ENCODE results near the gene GNAZ. TPM values are rescaled to one million over a fixed set of nuclear protein-coding genes. Genes with fewer than 3 reads are reported as not detected.

The GNAZ gene
- total RNA-seq, 5 donors from 2014 or later (not counting 1 experiment from before 2014, with no cell fraction given): 0.70 to 1.4 (median 1.3) TPM

DNA sequence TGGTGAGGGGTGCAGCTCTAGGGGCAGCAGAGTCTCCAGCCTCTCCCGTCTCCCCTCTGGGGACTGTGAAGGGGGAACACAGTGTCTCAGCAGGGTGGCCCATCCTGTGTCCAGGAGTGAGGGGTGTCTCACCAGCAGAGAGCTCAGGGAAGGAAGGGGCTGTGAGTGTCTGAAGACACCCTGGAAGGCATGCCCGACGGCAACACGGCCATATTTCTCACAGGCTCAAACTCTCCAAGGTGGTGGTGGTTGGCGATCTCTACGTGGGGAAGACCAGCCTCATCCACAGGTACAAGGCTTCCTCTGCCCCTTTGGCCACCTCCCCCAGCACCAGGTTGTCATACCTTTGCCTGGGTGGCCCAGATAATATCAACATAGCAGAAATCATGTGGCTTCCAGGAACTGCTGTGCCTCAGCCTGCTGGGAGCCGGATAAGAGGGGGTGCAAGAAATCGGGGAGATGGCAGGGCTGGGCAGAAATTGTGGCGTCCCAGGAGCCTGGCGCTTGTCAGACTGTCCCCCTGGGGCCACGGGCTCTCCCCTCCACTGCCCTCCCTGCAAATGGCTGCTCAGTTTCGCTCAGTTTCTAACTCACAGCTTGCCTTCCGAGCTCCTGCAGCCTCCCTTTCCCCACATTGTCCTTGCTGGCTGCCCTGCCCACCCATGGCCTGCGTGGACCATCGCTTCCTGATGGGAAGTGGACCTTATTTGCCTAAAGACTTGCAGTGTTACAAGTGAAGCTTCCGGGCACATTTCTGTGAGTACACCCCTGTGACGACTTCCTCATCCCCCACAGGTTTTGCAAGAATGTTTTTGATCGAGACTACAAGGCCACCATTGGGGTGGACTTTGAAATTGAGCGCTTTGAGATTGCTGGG lies 82.2 kb downstream of the GNAZ start:
- H3K36me3 ChIP-seq (ENCODE audit: control insufficient read depth in 2 of 2, extremely low read depth in 1 of 2, insufficient read depth in 1 of 2, low read length in 1 of 2): no peaks in the 10 kb centered on the region
- no peak overlapping the region for H3K4me3 ChIP-seq (ENCODE audit: control insufficient read depth in 1 of 2, extremely low read depth in 1 of 2, low read length in 1 of 2)
- POLR2A ChIA-PET: no interaction called here
- Mint-ChIP-seq H3K9me3 (no peaks in the 10 kb centered on the region), H3K27ac (peak overlapping the region; percentile 76 to 85), H3K4me3 (peak overlapping the region in 1 of 3 donors; percentile 40), H3K36me3 (no peaks in the 10 kb centered on the region), H3K27me3 (no peaks in the 10 kb centered on the region), H3K4me1 (peaks cover 10 to 20% (median 16%) of the 10 kb centered on the region in 3 donors)
- no peaks in the 10 kb centered on the region for H3K27me3 ChIP-seq (replicated peaks in 1 of 2; ENCODE audit: control insufficient read depth in 2 of 2, extremely low read depth in 1 of 2, insufficient read depth in 2 of 2, low read length in 1 of 2)
- peak overlapping the region; percentile 43 for H3K27ac ChIP-seq (ENCODE audit: low read length)
- ATAC-seq (replicated peaks in 1 of 4): peak in 2 of 4 experiments; percentile 38 to 40
- CTCF ChIA-PET: interaction anchor here in 1 of 2 donors (0.8 kb wide), 1 partner anchor 23 kb away, joined by 3 read pairs; no protein-coding TSS in a partner anchor
- WGBS (ENCODE audit: insufficient coverage): 80% methylated on average over 8 of the region's 19 CpGs
- no peak for DNase-seq
- peaks cover 12 to 21% of the 10 kb centered on the region in 2 experiments for H3K4me1 ChIP-seq (ENCODE audit: control insufficient read depth in 1 of 2, extremely low read depth in 1 of 2, insufficient read depth in 2 of 2, low read length in 2 of 2)
- no peaks in the 10 kb centered on the region for H3K9me3 ChIP-seq

DNA sequence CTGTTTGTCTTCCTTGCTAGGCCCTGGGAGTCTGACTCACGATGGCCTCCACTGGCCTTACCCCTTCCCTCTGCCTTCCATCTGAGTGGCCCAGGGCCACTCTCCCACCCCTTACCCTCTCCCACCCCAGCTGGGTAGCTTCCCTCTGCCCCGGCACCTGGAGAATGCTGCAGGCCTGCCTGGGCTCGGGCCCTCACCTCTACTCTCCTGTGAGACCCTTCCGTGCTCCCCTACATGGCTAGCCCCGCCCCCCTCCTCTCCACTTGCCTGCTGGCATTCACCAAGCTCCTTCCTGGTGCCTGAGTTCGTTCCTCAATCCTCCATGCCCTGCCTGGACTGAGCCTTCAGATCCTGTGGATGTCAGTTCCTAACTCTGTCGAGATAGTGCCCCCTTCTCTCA lies 83.7 kb downstream of the GNAZ start:
- no peak for DNase-seq
- WGBS (ENCODE audit: insufficient coverage): 96% methylated on average over 5 of the region's 7 CpGs
- no peaks in the 10 kb centered on the region for H3K27me3 ChIP-seq (replicated peaks in 1 of 2; ENCODE audit: control insufficient read depth in 2 of 2, extremely low read depth in 1 of 2, insufficient read depth in 2 of 2, low read length in 1 of 2)

DNA sequence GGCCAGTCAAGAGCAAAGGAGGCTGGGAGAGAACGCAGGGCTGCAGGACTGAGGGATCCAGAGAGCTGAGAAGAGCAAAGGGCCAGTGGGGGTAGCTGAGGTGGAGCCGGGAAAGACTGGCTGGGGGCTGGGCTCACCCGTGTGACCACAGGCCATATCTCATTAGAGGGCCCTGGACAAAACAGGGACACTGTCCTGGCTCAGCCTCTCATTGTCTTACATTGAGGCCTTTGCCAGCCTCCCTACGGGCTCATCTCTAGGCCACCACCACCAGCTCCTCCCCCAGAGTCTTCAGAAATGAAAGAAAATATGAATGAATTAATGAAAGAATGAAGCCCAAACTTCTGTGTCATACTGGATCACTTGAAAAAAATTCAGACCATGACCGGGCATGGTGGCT lies 84.1 kb downstream of the GNAZ start:
- CTCF ChIA-PET: no interaction called here

More for the DNA sequence above, 83.7 kb downstream of the GNAZ start:
- Histone ChIP-seq H3K36me3 (ENCODE audit: control insufficient read depth in 2 of 2, extremely low read depth in 1 of 2, insufficient read depth in 1 of 2, low read length in 1 of 2) (peaks cover 0 to under 1% of the 10 kb centered on the region in 2 donors), H3K4me1 (ENCODE audit: control insufficient read depth in 1 of 2, extremely low read depth in 1 of 2, insufficient read depth in 2 of 2, low read length in 2 of 2) (peaks cover 12 to 21% of the 10 kb centered on the region in 2 experiments), H3K4me3 (ENCODE audit: control insufficient read depth in 1 of 2, extremely low read depth in 1 of 2, low read length in 1 of 2) (no peak overlapping the region), H3K9me3 (no peaks in the 10 kb centered on the region), H3K27ac (ENCODE audit: low read length) (no peak overlapping the region)
- no peaks in the 10 kb centered on the region for H3K36me3 Mint-ChIP-seq
- peaks cover 10 to 20% (median 16%) of the 10 kb centered on the region in 3 donors for H3K4me1 Mint-ChIP-seq
- H3K4me3 Mint-ChIP-seq: peak overlapping the region in 1 of 3 donors; percentile 40
- no peaks in the 10 kb centered on the region for H3K27me3 Mint-ChIP-seq
- ATAC-seq (replicated peaks in 1 of 4): no peak
- no peaks in the 10 kb centered on the region for H3K9me3 Mint-ChIP-seq
- H3K27ac Mint-ChIP-seq: no peak overlapping the region
- CTCF ChIA-PET: interaction anchor here (0.6 to 0.7 kb wide), 3 partner anchors 16 to 354 kb away, joined by 3 to 5 read pairs (median 3); no protein-coding TSS in a partner anchor
- POLR2A ChIA-PET: interaction anchor here (0.6 kb wide), 3 partner anchors 9 to 16 kb away, joined by 7 to 10 read pairs (median 7); partner anchors contain the start of gene RSPH14 (in 1 of the 2)

DNA sequence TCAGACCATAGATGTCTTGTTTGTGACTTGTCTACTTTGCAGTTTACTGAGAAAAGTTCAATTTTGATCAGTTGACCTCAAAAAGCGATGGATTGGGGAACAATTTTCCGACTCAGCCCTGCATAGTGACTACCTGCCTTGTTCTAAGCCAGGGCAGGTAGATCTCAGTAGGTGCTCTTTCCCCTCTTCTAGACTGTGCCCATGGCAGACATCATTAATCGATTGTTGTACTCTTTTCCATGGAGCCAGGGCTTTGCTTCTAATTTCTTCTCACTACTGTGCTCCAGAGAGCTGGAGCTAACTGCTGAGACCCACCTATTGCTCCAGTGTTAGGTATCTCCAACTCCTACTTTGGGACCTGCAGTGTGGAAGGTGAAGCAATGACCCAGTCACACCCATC lies 84.8 kb downstream of the GNAZ start:
- peaks cover 0 to 2% of the 10 kb centered on the region in 2 donors for H3K36me3 ChIP-seq (ENCODE audit: control insufficient read depth in 2 of 2, extremely low read depth in 1 of 2, insufficient read depth in 1 of 2, low read length in 1 of 2)
- Mint-ChIP-seq H3K4me1 (peaks cover 10 to 20% (median 16%) of the 10 kb centered on the region in 3 donors), H3K9me3 (no peaks in the 10 kb centered on the region), H3K27me3 (no peaks in the 10 kb centered on the region), H3K27ac (no peak overlapping the region), H3K36me3 (no peaks in the 10 kb centered on the region), H3K4me3 (no peak overlapping the region)
- no peak for ATAC-seq (replicated peaks in 1 of 4)
- no peak overlapping the region for H3K4me3 ChIP-seq (ENCODE audit: control insufficient read depth in 1 of 2, extremely low read depth in 1 of 2, low read length in 1 of 2)
- CTCF ChIA-PET: no interaction called here
- H3K27ac ChIP-seq (ENCODE audit: low read length): no peak overlapping the region
- H3K27me3 ChIP-seq (replicated peaks in 1 of 2; ENCODE audit: control insufficient read depth in 2 of 2, extremely low read depth in 1 of 2, insufficient read depth in 2 of 2, low read length in 1 of 2): no peaks in the 10 kb centered on the region
- DNase-seq: no peak
- WGBS (ENCODE audit: insufficient coverage): 86% methylated on average over 3 of the region's 3 CpGs
- POLR2A ChIA-PET: no interaction called here
- H3K9me3 ChIP-seq: no peaks in the 10 kb centered on the region
- peaks cover 12 to 21% of the 10 kb centered on the region in 2 experiments for H3K4me1 ChIP-seq (ENCODE audit: control insufficient read depth in 1 of 2, extremely low read depth in 1 of 2, insufficient read depth in 2 of 2, low read length in 2 of 2)

More for the DNA sequence above, 84.1 kb downstream of the GNAZ start:
- no peak for ATAC-seq (replicated peaks in 1 of 4)
- no peak overlapping the region for H3K4me3 Mint-ChIP-seq
- H3K9me3 Mint-ChIP-seq: no peaks in the 10 kb centered on the region
- no peak overlapping the region for H3K4me3 ChIP-seq (ENCODE audit: control insufficient read depth in 1 of 2, extremely low read depth in 1 of 2, low read length in 1 of 2)
- H3K4me1 Mint-ChIP-seq: peaks cover 10 to 20% (median 16%) of the 10 kb centered on the region in 3 donors
- WGBS (ENCODE audit: insufficient coverage): 92% methylated on average over 2 of the region's 5 CpGs
- peaks cover 12 to 21% of the 10 kb centered on the region in 2 experiments for H3K4me1 ChIP-seq (ENCODE audit: control insufficient read depth in 1 of 2, extremely low read depth in 1 of 2, insufficient read depth in 2 of 2, low read length in 2 of 2)
- no peaks in the 10 kb centered on the region for H3K27me3 ChIP-seq (replicated peaks in 1 of 2; ENCODE audit: control insufficient read depth in 2 of 2, extremely low read depth in 1 of 2, insufficient read depth in 2 of 2, low read length in 1 of 2)
- no peak overlapping the region for H3K27ac Mint-ChIP-seq
- POLR2A ChIA-PET: no interaction called here
- no peaks in the 10 kb centered on the region for H3K36me3 Mint-ChIP-seq
- no peak for DNase-seq
- no peak overlapping the region for H3K27ac ChIP-seq (ENCODE audit: low read length)
- H3K27me3 Mint-ChIP-seq: no peaks in the 10 kb centered on the region
- no peaks in the 10 kb centered on the region for H3K9me3 ChIP-seq
- peaks cover 0 to 2% of the 10 kb centered on the region in 2 donors for H3K36me3 ChIP-seq (ENCODE audit: control insufficient read depth in 2 of 2, extremely low read depth in 1 of 2, insufficient read depth in 1 of 2, low read length in 1 of 2)

DNA sequence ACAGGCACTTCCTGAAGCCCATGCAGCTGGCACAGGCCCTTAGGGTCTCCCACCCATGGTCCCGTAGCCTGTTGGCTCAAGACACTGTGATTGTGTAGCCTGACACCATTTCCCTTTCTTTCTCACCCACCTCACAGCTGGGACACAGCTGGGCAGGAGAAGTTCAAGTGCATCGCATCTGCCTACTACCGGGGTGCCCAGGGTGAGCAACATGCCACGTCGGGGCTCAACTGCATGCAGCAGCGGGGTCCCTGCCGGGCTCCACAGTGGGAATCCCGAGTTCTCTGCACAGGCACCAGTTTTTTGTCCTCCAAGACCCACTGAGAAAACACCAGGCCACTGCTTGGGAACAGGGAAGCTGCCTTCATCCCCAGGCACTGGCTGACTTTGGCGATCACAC lies 85.5 kb downstream of the GNAZ start:
- H3K4me1 Mint-ChIP-seq: peaks cover 10 to 20% (median 16%) of the 10 kb centered on the region in 3 donors
- peaks cover 0 to 2% of the 10 kb centered on the region in 2 donors for H3K36me3 ChIP-seq (ENCODE audit: control insufficient read depth in 2 of 2, extremely low read depth in 1 of 2, insufficient read depth in 1 of 2, low read length in 1 of 2)
- CTCF ChIA-PET: no interaction called here
- H3K4me3 ChIP-seq (ENCODE audit: control insufficient read depth in 1 of 2, extremely low read depth in 1 of 2, low read length in 1 of 2): no peak overlapping the region
- H3K27me3 Mint-ChIP-seq: no peaks in the 10 kb centered on the region
- POLR2A ChIA-PET: no interaction called here
- no peaks in the 10 kb centered on the region for H3K9me3 Mint-ChIP-seq
- peaks cover 12 to 21% of the 10 kb centered on the region in 2 experiments for H3K4me1 ChIP-seq (ENCODE audit: control insufficient read depth in 1 of 2, extremely low read depth in 1 of 2, insufficient read depth in 2 of 2, low read length in 2 of 2)
- no peak overlapping the region for H3K27ac Mint-ChIP-seq
- H3K27ac ChIP-seq (ENCODE audit: low read length): no peak overlapping the region
- no peaks in the 10 kb centered on the region for H3K36me3 Mint-ChIP-seq
- H3K9me3 ChIP-seq: no peaks in the 10 kb centered on the region
- ATAC-seq (replicated peaks in 1 of 4) (no peak), DNase-seq (no peak)
- no peaks in the 10 kb centered on the region for H3K27me3 ChIP-seq (replicated peaks in 1 of 2; ENCODE audit: control insufficient read depth in 2 of 2, extremely low read depth in 1 of 2, insufficient read depth in 2 of 2, low read length in 1 of 2)
- H3K4me3 Mint-ChIP-seq: no peak overlapping the region
- WGBS (ENCODE audit: insufficient coverage): 86% methylated on average over 8 of the region's 9 CpGs

DNA sequence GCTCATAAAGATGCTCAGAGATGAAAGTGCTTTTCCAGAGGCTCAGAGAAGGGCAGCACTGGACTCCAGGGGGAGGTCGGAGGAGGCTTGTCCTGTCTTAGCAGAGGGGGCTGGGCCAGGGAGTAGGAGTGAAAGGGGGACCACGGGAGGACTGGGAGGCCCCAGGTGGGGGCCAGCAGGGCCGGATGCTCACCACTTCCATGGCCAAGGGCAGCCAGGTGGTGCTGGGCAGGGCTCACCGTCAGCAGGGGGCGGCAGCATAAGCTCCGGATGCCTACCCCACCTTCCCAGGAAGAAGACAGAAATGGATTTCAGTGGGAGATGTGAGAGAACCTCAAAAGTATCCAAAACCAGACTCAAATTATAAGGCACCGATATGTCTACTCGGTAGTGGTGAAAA lies 86.0 kb downstream of the GNAZ start:
- 61% methylated on average over 2 of the region's 8 CpGs for WGBS (ENCODE audit: insufficient coverage)
- peaks cover 12 to 21% of the 10 kb centered on the region in 2 experiments for H3K4me1 ChIP-seq (ENCODE audit: control insufficient read depth in 1 of 2, extremely low read depth in 1 of 2, insufficient read depth in 2 of 2, low read length in 2 of 2)
- H3K4me3 Mint-ChIP-seq: no peak overlapping the region
- no peaks in the 10 kb centered on the region for H3K27me3 Mint-ChIP-seq
- no peak overlapping the region for H3K4me3 ChIP-seq (ENCODE audit: control insufficient read depth in 1 of 2, extremely low read depth in 1 of 2, low read length in 1 of 2)
- POLR2A ChIA-PET: no interaction called here
- peaks cover 10 to 20% (median 16%) of the 10 kb centered on the region in 3 donors for H3K4me1 Mint-ChIP-seq
- no peaks in the 10 kb centered on the region for H3K27me3 ChIP-seq (replicated peaks in 1 of 2; ENCODE audit: control insufficient read depth in 2 of 2, extremely low read depth in 1 of 2, insufficient read depth in 2 of 2, low read length in 1 of 2)
- no peaks in the 10 kb centered on the region for H3K9me3 ChIP-seq
- H3K36me3 Mint-ChIP-seq: no peaks in the 10 kb centered on the region
- DNase-seq: no peak
- ATAC-seq (replicated peaks in 1 of 4): no peak
- H3K27ac ChIP-seq (ENCODE audit: low read length): no peak overlapping the region
- H3K36me3 ChIP-seq (ENCODE audit: control insufficient read depth in 2 of 2, extremely low read depth in 1 of 2, insufficient read depth in 1 of 2, low read length in 1 of 2): peaks cover 0 to 2% of the 10 kb centered on the region in 2 donors
- H3K27ac Mint-ChIP-seq: no peak overlapping the region
- no peaks in the 10 kb centered on the region for H3K9me3 Mint-ChIP-seq
- CTCF ChIA-PET: no interaction called here
